HG03378 (cell line): ENCODE measurements around the gene RNASE13.
"Not testable (repeated sequence)": the region's sequence is repeated elsewhere in the genome, so short reads cannot be mapped to it uniquely, and the experiment has no call there.

Source experiments
- ATAC-seq: cut with Tn5 transposase; IDR thresholded peaks from one replicate; pipeline ENCODE4 v1.9.1; 2021; ENCODE audit warnings: mild to moderate bottlenecking, moderate library complexity; ENCODE audit not compliant: unreplicated experiment

RNASE13 gene

DNA sequence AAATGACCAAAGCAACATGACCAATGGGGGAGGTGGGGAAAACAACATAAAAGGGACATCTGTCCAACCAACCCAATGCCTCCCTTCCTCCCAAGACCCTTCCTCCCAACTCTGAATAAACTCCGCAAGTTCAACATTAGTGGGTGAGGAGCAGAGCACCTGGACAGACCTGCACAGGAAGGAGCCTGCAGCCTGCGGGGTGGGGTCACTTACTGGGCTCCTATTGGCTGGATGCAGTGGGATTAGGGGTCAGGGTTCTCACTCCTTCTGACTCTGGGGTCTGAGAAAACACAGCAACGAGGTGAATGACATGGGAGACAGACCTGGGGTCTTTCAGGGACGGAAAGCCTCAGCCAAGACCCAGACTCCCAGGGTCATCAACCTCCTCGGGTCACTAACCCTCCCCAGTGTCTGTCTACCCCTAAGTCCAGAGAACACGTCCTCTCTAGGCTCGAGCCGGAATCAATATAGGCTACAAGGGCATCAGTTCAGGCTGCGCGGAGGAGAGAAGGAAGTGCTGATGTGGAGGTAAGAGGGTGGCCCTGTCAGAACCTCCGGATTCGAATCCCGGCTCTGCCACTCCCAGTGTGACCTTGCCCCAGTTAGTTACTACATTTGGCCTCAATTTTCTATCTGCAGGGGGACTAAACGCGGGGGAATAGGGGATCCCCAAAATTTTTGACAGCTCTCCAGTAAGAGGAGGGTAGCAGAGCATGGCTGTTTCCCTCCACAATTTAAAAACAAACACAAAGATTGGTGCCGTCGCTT lies 10.6 kb downstream of the RNASE13 start:
- ATAC-seq = no peak

GRCh38 chr14:21023174-21023573 lies 11.4 kb downstream of the RNASE13 start:
- no peak for ATAC-seq

DNA sequence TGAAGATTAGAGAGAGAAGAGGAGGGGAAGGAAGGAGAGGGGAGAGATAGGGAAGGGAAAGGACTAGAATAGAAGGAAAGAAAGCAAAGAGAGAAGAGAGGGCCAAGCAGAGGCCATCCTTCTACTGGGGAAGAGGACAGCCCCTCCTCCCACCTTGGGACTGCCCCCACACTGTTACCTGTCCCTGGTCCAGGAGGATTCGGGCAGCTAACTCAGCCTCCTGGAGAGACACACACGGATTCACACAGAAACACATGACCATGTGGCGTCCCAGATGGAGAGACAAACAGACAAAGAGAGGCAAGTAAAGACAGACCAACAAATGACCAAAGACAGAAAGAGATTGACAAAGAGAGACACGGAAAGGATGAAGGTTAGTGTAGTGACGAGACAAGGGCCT lies 11.9 kb downstream of the RNASE13 start:
- ATAC-seq = no peak

DNA sequence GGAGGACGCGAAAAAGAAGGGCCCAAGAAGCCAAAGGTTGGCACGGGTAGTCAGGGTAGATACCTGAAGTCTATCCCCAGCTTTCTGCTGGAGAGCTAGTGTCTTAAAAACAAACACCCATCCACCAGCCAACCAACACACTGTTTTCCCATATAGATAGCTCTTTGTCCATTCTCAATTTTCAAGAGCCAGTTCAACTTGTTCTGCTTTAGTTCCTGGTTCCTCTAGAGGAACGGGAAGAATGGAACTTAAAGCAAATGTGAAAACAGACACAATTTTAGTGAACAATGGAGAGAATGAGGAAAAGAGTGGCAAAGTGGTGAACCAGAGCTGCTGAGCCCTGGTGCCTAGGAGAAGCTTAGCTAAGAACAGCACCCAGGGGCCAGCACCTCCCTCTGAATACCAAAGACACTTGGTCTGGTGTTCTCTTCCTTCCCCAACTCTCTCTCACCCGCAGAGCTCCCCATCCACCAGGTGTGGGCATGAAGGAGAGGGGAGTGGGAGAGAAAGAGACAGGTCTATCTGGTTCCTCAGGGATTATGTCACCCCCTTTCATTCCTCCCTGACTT lies 13.5 kb downstream of the RNASE13 start:
- ATAC-seq = no peak

- no peak for ATAC-seq
Measured at GRCh38 chr14:21019366-21019765, 15.2 kb downstream of the RNASE13 start.

DNA sequence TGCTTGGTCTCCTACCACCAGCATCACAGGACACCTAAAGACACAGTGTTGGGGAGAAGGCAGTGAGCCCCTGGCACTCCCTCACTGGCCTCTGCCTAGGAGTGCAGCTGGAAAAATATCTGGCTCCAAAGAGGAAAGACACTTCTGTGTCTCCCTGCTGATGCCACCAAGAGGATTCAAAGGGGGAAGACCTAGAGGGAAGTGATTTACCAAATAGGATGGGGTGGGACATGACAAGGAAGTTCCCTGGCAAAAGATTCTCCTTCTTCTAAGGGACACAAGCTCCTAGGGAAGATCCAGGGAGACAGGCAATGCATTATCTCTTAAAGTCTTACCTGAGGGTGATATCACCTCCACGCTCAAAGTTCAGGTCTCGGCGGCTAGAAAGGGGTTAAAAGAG lies 15.8 kb downstream of the RNASE13 start:
- ATAC-seq = no peak

- no peak for ATAC-seq
Measured at GRCh38 chr14:21018286-21018685, 16.3 kb downstream of the RNASE13 start.

DNA sequence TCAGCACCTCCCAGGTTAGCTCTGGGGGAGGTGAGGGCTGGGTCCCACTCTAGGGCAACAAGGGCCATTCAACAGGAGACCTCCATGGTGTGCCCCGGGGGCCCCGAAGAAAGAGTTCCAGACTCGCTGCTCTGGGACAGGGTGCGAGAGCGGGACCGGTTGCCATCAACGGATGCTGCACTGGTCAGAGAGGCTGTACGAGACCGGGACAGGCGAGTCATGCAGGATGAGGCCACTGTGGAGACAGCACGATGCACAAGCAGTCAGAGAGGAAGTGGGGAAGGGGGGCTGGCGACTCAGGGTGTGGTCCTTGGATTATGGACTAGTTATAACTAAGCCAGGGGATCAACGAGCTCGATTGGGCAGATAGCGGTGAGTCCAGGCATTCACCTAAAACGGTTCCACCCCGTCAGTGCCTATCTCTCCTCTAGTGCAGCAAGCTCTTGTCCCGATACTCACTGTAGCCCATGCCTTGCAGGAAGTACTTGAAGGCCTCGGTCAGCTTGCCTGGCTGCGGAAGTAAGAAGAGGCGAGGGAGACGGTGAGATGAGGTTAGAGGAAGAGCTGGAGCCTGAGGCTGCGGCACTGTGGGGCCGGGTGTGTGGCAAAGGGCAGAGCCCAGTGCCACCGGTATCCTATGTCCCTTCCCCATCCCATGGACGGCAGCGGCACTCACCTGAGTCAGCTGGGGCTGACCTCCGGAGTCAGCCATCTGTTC lies 16.9 kb downstream of the RNASE13 start:
- ATAC-seq = no peak

- ATAC-seq = no peak
Measured at GRCh38 chr14:21016413-21017190, 18.0 kb downstream of the RNASE13 start.

- ATAC-seq = no peak
Measured at GRCh38 chr14:21015312-21015711, 19.3 kb downstream of the RNASE13 start.

DNA sequence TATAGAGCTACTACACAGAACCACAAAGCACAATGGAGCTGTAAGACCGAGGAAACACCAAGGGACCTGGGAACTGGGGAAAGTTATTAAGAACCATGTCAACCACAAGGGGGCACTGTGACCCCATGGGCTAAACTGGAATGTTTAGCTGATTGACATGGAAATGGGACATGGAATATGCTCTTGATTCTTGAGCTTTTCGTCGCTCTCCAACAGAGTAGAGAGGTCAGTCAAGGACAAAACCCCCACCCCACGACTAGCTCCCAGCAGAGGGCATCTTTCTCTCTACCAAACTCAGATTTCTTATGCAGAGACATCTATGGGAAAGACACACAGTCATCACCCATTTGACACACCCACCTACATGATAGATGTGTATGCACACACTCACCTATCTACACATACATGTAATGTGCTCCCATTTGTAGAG lies 19.8 kb downstream of the RNASE13 start:
- ATAC-seq = peak; percentile 65

DNA sequence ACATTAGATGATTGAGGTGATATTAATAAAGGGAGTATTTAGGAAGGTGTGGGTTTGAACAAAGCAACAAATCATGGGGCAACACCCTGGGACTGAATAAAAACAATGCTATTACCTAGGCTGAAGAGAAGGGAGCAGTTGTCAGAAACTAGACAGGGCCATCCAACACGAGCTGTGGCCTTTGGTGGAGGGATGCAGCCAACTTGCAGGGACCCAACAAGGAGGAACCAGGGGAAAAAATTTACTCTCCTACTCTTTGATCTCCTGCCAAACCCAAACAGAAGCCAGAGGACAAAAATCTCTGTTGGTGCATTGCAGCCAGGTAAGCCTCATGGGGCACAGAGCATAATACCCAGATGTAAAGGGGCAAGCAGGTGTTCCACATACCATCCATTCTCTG lies 23.5 kb downstream of the RNASE13 start:
- ATAC-seq = no peak

DNA sequence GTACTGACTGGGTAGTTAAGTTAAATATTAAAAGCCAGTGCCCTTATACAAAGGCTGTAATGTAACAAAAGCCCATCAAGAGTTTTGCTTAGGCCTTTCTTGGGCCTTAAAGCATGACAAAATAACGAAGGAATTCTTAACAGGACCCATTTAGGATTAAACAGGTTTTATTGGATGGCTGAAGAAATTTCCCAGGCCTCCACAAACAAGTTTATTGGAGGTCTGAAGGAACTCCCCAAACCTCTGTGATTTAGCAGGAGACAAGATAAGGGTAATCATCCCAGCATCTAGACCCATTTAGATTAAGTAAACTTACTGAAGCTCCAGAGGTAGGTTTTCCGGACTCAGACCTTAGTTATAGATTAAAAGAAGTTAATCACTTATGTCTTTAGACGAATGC lies 24.9 kb downstream of the RNASE13 start:
- ATAC-seq = not testable (repeated sequence)

GRCh38 chr14:21003788-21004346 lies 30.7 kb downstream of the RNASE13 start:
- ATAC-seq = no peak

- no peak for ATAC-seq
Measured at GRCh38 chr14:21001218-21001617, 33.4 kb downstream of the RNASE13 start.

DNA sequence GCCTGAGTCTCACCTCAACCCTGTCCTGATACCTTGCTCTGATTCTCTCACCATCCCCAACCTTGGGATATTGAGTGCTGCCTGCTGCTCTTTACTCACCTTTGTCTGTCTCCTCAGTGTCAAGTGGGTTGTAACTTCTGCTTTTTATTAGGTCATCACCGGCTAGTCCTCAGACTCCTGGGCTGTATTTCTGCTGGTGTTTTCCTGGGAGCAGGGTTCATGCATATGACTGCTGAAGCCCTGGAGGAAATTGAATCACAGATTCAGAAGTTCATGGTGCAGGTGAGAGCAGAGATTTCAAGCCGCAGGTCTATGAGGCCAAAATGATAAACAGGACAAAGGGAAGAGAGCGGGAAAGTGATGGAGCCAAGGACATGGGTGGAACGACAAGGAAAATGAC lies 35.0 kb downstream of the RNASE13 start:
- no peak for ATAC-seq

- ATAC-seq = no peak
Measured at GRCh38 chr14:20998674-20999366, 35.8 kb downstream of the RNASE13 start, which contains the start of gene SLC39A2. Gene SLC39A2, plus strand, starts transcription at chr14:20999293. Its CDS starts 154 bp downstream, at chr14:20999447.

GRCh38 chr14:20998139-20998538 lies 36.5 kb downstream of the RNASE13 start:
- ATAC-seq = no peak

GRCh38 chr14:20997564-20997963 lies 37.0 kb downstream of the RNASE13 start:
- ATAC-seq = no peak

- ATAC-seq = no peak
Measured at GRCh38 chr14:20997115-20997514, 37.5 kb downstream of the RNASE13 start.
